Measurements from ENCODE around the gene LIPC.
A peak's percentile ranks its signal among the peaks of the same experiment; 100 is the strongest.

Gene LIPC

DNA sequence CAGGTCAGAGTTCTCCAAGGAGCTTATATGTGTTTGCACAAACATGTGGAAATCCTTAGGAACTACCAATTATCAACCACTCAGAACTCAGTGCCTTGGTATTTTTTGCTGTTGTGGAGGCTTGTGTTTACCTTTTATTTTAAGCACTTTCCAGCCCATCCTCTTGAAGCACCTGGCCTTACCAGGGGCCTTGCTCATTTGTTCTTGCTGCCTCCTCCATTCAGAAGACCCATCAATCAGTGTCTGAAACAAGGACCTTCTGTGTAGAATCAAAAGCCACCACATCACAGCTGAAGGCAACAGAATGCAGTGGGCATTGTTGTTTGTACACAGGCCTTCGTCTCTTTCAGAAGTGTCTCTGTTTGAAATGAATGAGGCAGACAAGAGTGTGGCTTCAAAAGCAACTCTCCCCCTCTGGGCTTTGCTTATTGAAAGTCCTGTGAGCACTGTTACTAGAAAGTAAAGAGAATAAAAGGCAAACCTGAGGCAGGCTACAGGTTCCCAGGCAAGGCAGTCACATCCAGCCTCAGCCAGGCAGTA lies 24.5 kb upstream of the LIPC start:
- no peak for DNase-seq

DNA sequence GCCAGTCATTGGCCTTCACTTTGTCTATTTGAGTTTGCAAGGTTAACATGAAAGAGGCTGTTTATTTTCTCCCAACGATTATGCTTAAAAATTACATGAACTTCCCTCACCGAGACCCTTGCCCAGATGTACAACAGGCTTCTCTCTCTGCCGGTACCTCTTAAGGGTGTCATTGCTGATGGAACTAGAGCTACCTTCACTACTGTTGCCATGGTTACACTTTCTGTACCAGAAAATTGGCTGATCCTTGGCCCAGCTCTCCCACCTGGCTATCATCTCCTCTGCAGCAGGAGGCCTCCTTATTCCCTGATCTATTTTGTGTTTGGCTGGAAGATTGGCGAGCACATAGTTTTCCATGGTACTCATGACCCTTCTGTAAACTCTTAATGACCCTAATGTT lies 24.0 kb upstream of the LIPC start:
- DNase-seq, result peak; percentile 2

DNA sequence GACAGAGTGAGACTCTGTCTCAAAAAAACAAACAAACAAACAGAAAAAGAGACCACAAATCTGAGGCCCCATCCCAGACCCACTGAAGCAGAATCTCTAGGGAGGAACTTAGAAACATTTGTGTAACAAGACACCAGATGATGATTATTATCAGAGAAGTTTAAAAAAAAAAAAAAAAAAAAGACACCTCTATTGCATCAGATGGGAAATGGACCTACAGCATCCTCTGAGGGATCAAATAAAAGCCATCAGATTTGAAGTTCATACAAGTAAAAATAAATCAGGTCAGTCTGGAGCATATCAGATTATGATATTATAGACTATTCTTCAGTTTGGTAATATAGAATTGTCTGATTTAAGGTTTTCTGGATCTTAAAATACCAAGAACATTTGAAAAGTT lies 21.9 kb upstream of the LIPC start:
- DNase-seq, result no peak

DNA sequence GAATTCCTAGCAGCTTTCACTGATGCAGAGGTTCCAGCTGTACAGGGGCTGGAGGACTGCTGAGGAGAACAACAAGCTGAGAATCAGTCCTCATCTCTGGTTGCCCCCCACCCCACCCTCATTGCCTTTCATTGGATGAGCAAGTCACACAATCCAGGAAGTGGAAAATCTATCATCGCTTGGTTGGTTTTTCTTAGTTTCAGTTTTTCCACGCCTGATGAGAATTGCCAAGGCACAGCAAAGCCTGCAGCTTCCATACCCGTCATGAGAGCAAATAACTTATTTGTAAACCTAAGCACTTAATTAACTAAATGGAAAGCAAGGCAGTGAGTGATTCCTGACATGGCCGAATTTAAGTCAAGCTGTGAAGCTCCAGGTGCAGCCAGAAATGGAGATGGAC lies 21.4 kb upstream of the LIPC start:
- peak; percentile 13 for DNase-seq

DNA sequence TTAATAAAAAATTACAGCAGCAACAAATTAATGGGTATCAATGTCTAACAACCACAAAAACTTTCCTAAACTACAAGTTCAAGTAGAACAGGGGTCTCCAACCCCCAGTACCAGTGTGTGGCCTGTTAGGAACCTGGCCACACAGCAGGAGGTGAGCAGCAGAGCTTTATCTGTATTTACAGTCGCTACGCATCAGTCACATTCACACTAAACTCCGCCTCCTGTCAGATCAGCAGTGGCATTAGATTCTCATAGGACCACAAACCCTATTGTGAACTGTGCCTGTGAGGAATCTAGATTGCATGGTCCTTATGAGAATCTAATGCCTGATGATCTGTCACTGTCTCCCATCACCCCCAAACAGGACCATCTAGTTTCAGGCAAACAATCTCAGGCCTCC lies 18.5 kb upstream of the LIPC start:
- DNase-seq, result no peak

DNA sequence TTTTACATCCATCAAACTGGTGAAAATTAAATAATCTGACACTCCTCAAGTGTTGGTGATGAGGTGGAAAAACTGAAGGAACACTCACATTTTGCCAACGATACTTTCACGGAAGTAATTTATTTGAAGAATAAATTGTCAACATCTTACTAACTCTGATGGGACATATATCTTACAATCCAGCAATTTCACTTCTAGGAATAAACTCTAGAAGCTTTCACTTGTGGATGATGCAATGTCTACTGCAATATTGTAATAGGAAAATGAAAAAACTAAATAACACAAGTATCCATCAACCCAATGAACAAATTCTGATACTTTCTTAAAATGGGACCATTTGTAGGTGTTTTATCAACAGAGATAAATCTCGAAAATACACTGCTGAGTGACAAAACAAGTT lies 16.2 kb upstream of the LIPC start:
- DNase-seq, result no peak

DNA sequence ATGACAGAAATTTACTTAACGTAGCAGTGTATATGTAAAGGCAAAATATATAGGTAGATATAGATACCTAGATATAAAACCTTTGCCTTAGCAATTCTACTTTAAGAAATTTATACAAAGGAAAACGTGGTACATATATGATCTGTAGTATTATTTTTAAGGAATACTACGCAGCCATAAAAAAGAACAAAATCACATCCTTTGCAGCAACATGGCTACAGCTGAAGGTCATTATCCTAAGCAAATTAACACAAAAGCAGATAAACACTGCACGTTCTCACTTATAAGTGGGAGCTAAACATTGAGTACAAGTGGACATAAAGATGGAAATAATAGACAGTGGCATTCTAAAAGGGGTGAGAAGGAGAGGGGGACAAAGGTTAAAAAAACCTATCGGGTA lies 14.8 kb upstream of the LIPC start:
- DNase-seq, result no peak

DNA sequence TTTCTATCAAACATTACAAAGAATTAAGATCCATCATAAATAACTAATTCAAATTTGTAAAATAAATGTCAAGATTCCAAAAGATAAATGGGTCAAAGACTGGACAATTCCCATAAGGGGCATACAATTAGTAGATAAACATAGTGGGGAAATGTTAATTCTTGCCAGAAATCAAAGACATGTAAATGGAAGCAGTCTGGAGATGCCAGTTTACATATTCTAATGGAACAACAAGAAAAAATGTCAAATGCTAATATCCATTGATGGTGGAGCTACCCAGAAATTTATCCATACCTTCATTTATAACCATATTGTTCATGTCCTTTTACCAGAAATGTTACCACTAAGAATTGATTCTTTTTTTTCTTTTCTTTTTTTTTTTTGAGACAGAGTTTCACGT lies 13.7 kb upstream of the LIPC start:
- DNase-seq, result no peak

DNA sequence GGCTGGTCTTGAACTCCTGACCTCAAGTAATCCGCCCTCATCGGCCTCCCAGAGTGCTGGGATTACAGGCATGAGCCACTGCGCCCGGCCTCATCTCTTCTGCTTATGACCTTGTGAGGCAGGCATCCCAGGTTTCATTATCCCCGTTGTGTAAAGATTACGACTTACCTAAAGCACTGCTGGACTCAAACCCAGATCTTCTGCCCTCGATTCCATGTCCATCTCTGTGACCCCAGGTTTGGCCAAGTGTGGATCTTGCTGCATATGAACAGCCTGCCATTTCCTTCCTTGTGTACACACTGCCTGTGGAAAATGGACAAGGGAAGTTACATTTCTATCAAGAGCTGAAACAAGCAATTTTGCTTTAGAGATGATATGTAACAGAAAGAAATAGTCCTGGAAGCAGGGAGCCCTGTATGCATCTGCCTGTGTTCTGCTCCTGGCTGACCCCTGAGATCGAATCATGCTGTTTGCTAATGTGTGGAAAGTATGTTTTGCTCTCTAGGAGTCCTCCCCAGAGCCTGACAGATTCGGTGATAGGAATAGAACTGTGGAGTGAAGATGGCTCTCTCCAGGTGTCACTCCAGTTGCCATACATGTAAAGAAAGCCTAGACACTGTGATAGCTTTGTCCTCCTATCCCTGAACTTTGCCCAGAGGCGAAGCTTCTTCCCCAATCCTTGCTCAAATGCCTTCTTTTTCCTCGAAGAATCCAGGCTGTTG lies 11.8 kb upstream of the LIPC start:
- DNase-seq, result no peak

DNA sequence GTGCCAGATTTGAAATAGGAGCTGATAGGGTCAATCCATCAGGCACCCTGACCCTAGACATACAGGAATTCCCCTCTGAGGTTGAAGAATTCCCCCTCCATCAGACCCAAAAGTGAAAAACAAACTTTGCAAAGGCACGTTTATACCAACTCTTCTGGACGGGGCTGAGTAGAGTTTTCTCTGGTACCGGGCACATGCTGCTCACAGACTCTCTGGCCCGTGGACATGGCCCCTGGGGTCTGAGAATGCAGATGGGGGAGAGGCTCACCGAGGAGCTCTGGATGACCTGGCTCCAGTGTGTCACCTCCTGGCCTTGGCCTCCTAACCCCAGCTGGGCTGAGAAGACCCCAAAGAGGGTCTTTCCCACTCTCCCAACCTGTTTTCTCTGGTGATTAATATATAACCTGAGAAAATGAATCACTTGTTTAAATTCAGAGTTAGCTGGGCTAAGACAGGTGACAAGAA lies 11.2 kb upstream of the LIPC start:
- DNase-seq, result no peak

DNA sequence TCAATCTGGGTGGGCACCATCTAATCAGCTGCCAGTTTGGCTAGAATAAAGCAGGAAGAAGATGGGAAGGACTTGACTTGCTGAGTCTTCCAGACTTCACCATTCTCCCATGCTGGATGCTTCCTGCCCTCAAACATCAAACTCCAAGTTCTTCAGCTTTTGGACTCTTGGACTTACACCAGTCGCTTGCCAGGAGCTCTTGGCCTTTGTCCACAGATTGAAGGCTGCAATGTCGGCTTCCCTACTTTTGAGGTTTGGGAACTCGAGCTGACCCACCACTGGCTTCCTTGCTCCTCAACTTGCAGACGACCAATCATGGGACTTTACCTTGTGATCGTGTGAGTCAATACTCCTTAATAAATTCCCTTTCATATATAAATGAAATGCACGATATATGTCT lies 8.6 kb upstream of the LIPC start:
- no peak for DNase-seq

DNA sequence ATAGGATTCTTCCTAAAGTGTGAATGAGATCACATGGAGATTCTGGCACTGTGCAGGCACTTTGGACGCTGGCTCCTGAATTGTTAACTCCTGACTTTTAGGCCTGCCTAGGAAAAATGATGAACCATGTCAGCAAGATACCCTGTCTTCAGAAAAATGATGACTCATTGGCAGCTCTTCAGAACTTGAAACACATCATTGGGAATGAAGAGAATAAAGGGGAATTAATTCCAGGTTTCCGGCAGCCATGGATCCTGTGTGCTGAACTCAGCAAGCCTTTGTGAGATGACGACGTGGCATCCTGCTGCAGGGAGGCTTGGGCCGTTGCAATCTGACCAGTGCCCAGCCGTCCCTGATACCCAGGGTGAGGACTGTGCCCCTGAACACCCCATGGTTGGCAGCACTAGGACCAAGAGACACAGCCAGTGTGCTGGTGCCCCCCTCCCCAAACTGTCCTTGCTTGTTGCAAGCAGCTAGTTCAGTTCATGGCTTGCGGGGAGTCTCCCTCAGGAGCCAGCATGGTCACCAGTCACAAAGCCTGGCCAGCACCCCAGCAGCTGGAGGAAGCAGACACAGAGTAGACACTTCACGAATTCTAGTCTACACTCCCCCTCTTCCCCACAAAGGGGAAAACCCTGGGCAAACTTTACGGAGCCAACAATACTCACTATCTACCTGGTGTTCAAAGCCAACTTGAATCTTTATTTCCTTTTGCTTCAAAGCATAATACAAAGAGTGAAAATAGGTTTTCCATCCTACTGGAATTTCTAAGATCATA lies 7.8 kb upstream of the LIPC start:
- no peak for DNase-seq

DNA sequence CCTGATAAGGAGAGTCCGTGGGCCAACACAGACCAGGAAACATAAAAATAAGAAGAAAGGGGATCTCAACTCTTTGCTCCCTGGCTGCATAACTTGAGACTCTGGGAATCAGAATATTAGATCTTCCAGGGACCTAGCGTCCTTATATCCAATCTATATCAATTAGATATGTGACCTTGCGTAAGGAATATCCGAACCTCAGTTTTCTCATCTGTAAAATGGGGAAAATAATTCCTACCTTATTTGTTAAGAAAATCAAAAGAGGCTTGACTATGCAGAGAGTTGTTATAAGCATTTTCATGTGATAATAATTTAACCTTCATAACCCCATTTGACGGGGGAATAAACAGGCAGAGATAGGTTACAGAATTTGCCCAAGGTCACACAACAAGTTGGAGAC lies 7.1 kb upstream of the LIPC start:
- DNase-seq, result no peak

DNA sequence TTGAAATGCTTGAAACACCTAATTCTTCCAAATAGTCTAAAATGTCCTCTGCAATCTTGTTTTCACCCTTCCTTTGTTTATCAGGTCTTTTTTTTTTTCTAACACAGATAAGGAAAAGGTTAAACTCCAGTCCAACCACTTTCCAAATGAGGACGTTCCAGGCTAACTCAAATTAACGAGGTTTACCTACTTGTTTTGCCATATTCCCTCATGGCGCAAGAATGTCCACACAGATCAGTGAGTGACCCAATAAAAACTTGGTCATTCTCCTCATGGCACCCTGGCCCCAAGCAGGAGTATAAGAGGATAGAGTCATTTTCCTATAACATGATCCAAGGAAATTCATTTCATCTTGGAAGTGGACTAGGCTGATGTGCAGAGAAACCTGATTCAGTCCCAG lies 6.6 kb upstream of the LIPC start:
- no peak for DNase-seq

DNA sequence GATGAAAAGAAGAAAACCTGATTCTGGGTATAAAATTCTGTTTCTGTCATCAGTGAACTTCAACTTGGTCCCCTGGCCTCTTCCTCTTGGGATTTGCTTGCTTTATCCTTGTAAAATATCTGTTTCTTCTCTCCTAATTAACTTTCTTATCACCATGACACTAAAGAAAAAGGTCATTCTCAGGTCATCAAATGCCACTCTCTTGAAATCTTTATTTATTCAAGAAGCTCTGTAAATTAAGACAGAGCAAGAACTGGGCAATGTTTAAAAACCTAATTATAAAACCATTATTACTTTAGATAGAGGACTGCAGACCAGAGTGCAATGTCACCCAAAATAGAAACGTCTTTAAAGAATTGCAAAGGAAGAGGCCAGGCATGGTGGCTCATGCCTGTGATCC lies 6.0 kb upstream of the LIPC start:
- DNase-seq, result no peak

DNA sequence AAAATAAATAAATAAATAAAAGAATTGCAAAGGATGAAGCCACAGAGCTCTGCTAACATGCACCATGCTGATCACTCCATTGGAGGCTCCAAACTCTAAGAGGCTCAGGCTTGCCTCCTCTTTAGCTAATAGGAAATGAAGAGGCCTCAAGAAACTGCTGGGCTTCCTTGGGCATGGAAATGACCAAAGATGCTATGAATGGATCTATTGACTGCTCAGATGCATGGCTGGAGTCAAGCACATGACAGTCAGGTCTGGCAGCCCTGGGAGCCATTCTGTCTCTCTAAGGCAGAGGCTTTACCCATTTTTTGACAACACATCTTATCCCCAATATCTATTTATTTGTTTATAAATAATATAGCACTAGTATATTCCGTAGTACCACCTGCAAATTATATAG lies 5.3 kb upstream of the LIPC start:
- DNase-seq, result no peak

DNA sequence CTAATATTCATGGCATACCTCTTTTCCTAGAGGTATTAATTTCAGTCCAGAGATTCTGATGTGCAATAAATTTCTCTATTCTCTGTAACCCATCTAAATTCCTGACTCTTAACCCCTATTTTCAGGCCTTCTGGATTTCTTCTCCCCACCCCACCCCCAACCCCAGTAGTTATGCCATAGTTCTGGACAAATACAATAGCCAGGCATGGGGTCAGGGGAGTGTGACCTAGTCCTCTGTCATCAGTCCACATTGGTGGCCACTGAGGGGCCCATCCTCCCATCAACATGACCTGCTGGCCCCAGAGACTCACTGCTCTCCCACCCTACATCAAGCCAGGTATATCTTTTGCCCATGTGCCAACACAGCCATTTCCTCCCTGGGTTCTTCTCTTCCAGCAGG lies 3.8 kb upstream of the LIPC start:
- no peak for DNase-seq

DNA sequence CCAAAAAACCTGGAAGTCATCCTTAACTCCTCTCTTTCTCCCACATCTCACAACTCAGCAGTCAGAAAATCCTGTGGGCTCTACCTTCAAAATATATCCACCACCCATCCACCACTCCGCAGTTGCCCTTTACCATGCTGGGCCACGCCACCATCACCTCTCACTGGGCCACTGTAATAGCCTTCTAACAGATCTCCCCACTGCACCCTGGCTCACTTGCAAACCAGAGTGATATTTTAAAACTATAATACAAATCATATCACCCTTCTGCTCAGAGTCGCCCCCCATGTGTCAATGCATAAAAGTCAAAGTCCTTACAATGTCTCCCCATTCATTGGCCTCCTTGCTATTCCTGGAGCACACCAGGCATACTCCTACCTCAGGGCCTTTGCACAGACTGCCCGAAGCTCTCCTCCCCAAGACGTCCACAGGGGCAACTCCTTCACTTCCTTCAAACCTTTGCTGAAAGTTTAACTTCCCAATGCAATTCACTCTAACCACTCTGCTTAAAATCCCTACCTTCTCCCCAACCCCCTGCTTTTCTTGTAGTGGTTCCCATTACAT lies 1.5 kb upstream of the LIPC start:
- DNase-seq, result no peak

DNA sequence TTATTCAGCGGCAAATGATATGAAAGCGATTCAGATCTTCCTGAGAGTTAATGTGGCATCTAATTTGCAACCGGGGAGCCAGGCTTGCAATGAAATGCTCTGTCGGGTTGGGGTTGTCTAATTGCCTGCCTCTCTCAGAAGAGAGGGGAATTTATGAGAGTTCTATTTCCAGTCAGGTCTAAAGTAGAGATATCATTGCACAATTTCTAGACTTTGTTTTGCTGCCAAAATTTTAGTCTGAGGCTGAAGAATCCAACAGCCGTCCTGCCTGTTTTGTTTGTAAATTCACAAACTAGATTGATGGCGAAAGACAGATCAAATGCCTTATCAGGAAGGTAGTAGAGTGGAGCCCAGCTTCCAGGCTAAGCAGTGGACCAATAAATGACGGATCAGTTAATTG lies 610 bp downstream of the LIPC start:
- DNase-seq, result no peak

DNA sequence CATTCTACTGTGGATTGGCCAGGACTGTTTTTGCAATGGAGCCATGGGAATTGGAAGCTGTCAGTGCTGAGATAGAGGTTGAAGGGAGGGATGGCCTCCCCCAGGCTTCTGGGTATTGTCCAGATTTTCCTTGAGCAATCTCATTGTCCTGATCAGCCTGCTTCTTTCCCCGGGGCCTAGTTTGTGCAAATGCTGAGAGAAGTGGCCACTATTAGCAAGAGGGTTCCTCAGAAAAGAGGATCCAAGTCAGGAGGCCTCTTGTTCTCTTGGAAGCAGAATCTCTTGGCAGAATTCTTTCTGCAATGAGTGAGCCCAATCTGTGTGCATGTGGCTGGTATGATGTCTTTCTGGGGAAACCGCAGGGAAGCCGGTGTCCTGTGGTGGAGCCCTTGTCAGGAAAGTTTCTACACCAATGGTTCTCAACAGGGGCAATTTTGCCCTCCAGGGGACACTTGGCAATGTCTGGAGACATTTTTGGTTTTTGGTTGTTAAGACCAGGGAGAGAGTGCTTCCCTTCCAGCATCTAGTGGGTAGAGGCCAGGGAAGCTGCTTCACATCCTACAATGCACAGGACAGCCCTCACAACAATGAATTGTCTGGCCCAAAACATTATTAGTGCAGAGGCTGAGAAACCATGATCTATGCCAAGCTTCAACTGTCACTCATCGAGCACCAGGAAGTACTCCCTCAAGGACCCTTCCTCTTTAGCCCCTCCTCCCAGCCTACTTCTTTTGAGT lies 2.0 kb downstream of the LIPC start:
- DNase-seq, result no peak

DNA sequence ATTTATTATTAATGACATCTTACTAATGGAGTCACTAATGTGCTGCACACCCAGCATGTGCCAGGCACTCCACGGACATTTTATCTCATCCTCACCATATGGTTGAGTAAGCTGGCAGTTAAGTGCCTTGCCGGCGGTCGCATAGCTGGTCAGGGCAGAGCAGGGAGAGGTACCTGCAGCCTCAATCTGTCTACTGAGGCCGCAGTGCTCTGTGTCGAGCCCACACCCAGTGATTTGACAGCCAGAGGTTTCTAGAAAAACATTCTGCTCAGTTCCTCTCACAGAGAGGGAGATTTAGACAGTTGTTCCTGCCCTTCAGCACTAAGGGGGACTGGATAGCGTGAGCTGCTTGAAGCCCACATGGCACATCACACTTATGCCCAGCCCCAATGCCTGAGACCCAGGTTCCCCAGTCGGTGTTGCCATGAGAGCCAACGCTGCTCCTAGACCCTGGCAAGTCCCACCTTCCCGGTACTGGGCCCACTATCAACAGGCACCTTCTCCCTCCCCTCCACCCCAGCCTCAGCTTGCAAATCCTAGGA lies 2.6 kb downstream of the LIPC start:
- DNase-seq, result no peak

DNA sequence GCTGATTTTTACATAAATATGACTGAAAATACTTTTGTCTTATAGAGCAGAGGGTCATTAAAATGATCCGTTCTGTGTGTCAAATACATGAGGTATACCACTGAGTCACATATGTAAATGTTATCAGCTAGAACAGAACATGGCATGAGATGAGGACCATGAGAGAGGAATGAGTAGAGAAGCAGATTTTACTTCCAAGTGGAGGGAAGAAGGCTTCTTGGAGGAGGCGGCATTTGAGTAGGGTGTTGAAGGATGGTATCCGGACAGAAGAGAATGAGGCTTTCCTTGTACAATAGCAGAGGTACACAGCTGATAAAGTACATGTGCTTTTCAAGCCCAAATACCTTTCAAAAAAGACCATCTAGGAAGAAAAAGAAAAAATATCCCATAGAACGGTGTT lies 4.8 kb downstream of the LIPC start:
- no peak for DNase-seq

DNA sequence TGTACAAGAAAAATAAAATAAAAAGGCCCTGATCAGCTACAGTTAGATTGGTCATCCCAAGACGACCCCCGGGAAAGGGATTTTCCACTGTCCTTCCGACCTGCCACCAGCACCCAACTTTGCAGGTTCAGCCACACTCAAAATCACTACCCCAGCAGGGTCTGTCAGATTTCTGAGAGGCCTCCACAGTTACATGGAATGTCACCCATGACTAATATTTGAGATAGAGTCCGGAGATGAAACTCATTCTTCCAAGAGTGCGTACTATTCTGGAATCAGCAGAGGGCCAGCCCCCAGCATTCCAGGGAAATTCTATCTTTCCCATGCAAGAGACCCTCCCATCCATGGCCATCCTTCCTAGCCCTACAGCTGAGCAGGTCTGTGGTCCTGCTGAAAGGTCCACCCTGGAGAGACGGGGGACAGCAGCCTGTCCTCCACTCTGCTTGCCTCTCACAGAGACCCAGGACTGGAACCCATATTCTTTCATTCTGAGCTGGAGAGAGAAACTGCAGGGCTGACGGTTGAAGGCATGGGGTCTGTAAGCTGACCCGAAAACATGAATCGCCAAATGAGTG lies 5.8 kb downstream of the LIPC start:
- no peak for DNase-seq

Data from NCI-H774 (cell line).